GM23338 (cell line): ENCODE measurements around the gene TLR1.

Experiments used
- CREB1 ChIP-seq: fragments of 250-450 bp; sonication (Bioruptor Pico); IDR thresholded peaks from 2 replicates; pipeline ENCODE4 v1.5.0; 2020; ENCODE audit warnings: low read depth, mild to moderate bottlenecking, moderate library complexity
- EZH2 ChIP-seq: fragments of 200-600 bp; sonication (generic); IDR thresholded peaks from one replicate; pipeline ENCODE4 v1.8.0; 2017; ENCODE audit warnings: antibody characterized with exemption, mild to moderate bottlenecking, low read depth; ENCODE audit not compliant: unreplicated experiment
- EZH2phosphoT487 ChIP-seq: fragments of 200-600 bp; sonication (generic); IDR thresholded peaks from one replicate; pipeline ENCODE4 v1.8.1; 2018; ENCODE audit warnings: antibody characterized with exemption; ENCODE audit not compliant: unreplicated experiment
- JUNB ChIP-seq: IDR thresholded peaks from one replicate; pipeline ENCODE4 v1.6.1; 2016; ENCODE audit warnings: antibody characterized with exemption; ENCODE audit not compliant: unreplicated experiment
- NANOG ChIP-seq: IDR thresholded peaks from 2 replicates; pipeline ENCODE4 v1.6.1; 2016; ENCODE audit warnings: antibody characterized with exemption, borderline replicate concordance
- POLR2AphosphoS5 ChIP-seq: IDR thresholded peaks from 2 replicates; pipeline ENCODE4 v1.6.1; 2016; ENCODE audit warnings: antibody characterized with exemption, low read depth
- STAT1 ChIP-seq: IDR thresholded peaks from one replicate; pipeline ENCODE4 v1.6.1; 2016; ENCODE audit warnings: antibody characterized with exemption; ENCODE audit not compliant: unreplicated experiment
- ZNF331 ChIP-seq: fragments of 250-450 bp; sonication (Bioruptor Pico); IDR thresholded peaks from 2 replicates; pipeline ENCODE4 v1.5.0; 2020; ENCODE audit warnings: low read depth, mild to moderate bottlenecking, moderate library complexity
- TF ChIP-seq, protein P1 (sequence below), 2 experiments: fragments of 200-600 bp in 1 of 2; sonication (generic) in 1 of 2; conservative IDR thresholded peaks; 2 replicates each; pipeline versions ENCODE4 v1.5.1 to v1.6.1; 2016 to 2017; ENCODE audit warnings: antibody characterized with exemption in 2 of 2, low read depth in 2 of 2, mild to moderate bottlenecking in 2 of 2, moderate library complexity in 1 of 2
- TF ChIP-seq, protein P2 (sequence below): IDR thresholded peaks from one replicate; pipeline ENCODE4 v1.6.1; 2018; ENCODE audit warnings: antibody characterized with exemption; ENCODE audit not compliant: unreplicated experiment
- TF ChIP-seq, protein P3 (sequence below): IDR thresholded peaks from 2 replicates; pipeline ENCODE4 v1.6.1; 2016; ENCODE audit warnings: antibody characterized with exemption
- TF ChIP-seq, protein P4 (sequence below): fragments of 250-450 bp; sonication (Bioruptor Pico); IDR thresholded peaks from 2 replicates; pipeline ENCODE4 v1.5.0; 2020; ENCODE audit warnings: mild to moderate bottlenecking, moderate library complexity

DNA sequence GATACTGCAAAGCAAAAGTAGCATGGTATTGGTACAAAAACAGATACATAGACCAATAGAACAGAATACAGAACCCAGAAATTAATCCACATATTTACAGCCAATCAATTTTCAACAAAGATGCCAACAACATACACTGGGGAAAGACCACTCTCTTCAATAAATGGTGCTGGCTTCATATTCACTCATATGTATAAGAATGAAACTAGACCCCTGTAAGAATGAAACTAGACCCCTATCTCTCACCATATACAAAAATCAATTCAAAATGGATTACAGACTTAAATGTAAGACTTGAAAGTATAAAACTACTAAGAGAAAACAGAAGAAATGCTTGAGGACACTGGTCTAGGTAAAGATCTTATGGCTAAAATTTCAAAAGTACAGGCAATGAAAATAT lies 32.7 kb upstream of the TLR1 start:
- no peak for TF ChIP-seq ZNF331 (CRISPR knock-in tag)
- TF ChIP-seq, protein P1, sequence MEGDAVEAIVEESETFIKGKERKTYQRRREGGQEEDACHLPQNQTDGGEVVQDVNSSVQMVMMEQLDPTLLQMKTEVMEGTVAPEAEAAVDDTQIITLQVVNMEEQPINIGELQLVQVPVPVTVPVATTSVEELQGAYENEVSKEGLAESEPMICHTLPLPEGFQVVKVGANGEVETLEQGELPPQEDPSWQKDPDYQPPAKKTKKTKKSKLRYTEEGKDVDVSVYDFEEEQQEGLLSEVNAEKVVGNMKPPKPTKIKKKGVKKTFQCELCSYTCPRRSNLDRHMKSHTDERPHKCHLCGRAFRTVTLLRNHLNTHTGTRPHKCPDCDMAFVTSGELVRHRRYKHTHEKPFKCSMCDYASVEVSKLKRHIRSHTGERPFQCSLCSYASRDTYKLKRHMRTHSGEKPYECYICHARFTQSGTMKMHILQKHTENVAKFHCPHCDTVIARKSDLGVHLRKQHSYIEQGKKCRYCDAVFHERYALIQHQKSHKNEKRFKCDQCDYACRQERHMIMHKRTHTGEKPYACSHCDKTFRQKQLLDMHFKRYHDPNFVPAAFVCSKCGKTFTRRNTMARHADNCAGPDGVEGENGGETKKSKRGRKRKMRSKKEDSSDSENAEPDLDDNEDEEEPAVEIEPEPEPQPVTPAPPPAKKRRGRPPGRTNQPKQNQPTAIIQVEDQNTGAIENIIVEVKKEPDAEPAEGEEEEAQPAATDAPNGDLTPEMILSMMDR (conservative IDR thresholded peaks at IDR 0.05; ENCODE audit: low read depth in 2 of 2): no peak
- TF ChIP-seq EZH2: no peak
- no peak for TF ChIP-seq POLR2AphosphoS5
- TF ChIP-seq, protein P2, sequence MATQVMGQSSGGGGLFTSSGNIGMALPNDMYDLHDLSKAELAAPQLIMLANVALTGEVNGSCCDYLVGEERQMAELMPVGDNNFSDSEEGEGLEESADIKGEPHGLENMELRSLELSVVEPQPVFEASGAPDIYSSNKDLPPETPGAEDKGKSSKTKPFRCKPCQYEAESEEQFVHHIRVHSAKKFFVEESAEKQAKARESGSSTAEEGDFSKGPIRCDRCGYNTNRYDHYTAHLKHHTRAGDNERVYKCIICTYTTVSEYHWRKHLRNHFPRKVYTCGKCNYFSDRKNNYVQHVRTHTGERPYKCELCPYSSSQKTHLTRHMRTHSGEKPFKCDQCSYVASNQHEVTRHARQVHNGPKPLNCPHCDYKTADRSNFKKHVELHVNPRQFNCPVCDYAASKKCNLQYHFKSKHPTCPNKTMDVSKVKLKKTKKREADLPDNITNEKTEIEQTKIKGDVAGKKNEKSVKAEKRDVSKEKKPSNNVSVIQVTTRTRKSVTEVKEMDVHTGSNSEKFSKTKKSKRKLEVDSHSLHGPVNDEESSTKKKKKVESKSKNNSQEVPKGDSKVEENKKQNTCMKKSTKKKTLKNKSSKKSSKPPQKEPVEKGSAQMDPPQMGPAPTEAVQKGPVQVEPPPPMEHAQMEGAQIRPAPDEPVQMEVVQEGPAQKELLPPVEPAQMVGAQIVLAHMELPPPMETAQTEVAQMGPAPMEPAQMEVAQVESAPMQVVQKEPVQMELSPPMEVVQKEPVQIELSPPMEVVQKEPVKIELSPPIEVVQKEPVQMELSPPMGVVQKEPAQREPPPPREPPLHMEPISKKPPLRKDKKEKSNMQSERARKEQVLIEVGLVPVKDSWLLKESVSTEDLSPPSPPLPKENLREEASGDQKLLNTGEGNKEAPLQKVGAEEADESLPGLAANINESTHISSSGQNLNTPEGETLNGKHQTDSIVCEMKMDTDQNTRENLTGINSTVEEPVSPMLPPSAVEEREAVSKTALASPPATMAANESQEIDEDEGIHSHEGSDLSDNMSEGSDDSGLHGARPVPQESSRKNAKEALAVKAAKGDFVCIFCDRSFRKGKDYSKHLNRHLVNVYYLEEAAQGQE: no peak
- TF ChIP-seq EZH2phosphoT487: no peak
- no peak for TF ChIP-seq CREB1 (CRISPR knock-in tag)
- no peak for TF ChIP-seq JUNB
- TF ChIP-seq STAT1: no peak
- no peak for TF ChIP-seq NANOG
- TF ChIP-seq, protein P3, sequence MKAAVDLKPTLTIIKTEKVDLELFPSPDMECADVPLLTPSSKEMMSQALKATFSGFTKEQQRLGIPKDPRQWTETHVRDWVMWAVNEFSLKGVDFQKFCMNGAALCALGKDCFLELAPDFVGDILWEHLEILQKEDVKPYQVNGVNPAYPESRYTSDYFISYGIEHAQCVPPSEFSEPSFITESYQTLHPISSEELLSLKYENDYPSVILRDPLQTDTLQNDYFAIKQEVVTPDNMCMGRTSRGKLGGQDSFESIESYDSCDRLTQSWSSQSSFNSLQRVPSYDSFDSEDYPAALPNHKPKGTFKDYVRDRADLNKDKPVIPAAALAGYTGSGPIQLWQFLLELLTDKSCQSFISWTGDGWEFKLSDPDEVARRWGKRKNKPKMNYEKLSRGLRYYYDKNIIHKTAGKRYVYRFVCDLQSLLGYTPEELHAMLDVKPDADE: no peak
- TF ChIP-seq, protein P4, sequence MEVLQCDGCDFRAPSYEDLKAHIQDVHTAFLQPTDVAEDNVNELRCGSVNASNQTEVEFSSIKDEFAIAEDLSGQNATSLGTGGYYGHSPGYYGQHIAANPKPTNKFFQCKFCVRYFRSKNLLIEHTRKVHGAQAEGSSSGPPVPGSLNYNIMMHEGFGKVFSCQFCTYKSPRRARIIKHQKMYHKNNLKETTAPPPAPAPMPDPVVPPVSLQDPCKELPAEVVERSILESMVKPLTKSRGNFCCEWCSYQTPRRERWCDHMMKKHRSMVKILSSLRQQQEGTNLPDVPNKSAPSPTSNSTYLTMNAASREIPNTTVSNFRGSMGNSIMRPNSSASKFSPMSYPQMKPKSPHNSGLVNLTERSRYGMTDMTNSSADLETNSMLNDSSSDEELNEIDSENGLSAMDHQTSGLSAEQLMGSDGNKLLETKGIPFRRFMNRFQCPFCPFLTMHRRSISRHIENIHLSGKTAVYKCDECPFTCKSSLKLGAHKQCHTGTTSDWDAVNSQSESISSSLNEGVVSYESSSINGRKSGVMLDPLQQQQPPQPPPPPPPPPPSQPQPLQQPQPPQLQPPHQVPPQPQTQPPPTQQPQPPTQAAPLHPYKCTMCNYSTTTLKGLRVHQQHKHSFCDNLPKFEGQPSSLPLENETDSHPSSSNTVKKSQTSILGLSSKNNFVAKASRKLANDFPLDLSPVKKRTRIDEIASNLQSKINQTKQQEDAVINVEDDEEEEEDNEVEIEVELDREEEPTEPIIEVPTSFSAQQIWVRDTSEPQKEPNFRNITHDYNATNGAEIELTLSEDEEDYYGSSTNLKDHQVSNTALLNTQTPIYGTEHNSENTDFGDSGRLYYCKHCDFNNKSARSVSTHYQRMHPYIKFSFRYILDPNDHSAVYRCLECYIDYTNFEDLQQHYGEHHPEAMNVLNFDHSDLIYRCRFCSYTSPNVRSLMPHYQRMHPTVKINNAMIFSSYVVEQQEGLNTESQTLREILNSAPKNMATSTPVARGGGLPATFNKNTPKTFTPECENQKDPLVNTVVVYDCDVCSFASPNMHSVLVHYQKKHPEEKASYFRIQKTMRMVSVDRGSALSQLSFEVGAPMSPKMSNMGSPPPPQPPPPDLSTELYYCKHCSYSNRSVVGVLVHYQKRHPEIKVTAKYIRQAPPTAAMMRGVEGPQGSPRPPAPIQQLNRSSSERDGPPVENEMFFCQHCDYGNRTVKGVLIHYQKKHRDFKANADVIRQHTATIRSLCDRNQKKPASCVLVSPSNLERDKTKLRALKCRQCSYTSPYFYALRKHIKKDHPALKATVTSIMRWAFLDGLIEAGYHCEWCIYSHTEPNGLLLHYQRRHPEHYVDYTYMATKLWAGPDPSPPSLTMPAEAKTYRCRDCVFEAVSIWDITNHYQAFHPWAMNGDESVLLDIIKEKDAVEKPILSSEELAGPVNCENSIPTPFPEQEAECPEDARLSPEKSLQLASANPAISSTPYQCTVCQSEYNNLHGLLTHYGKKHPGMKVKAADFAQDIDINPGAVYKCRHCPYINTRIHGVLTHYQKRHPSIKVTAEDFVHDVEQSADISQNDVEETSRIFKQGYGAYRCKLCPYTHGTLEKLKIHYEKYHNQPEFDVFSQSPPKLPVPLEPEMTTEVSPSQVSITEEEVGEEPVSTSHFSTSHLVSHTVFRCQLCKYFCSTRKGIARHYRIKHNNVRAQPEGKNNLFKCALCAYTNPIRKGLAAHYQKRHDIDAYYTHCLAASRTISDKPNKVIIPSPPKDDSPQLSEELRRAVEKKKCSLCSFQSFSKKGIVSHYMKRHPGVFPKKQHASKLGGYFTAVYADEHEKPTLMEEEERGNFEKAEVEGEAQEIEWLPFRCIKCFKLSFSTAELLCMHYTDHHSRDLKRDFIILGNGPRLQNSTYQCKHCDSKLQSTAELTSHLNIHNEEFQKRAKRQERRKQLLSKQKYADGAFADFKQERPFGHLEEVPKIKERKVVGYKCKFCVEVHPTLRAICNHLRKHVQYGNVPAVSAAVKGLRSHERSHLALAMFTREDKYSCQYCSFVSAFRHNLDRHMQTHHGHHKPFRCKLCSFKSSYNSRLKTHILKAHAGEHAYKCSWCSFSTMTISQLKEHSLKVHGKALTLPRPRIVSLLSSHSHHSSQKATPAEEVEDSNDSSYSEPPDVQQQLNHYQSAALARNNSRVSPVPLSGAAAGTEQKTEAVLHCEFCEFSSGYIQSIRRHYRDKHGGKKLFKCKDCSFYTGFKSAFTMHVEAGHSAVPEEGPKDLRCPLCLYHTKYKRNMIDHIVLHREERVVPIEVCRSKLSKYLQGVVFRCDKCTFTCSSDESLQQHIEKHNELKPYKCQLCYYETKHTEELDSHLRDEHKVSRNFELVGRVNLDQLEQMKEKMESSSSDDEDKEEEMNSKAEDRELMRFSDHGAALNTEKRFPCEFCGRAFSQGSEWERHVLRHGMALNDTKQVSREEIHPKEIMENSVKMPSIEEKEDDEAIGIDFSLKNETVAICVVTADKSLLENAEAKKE (CRISPR knock-in tag): no peak
